Measurements from ENCODE around the gene FBXO8. TPM values are rescaled to one million over a fixed set of nuclear protein-coding genes. Genes with fewer than 3 reads are reported as not detected.
"Not testable (repeated sequence)": the region's sequence is repeated elsewhere in the genome, so short reads cannot be mapped to it uniquely, and the experiment has no call there.

The FBXO8 gene
- total RNA-seq, 3 donors from 2014 or later = 25.1 to 41.2 (median 35.4) TPM

- Histone ChIP-seq H3K9me3 (no peaks in the 10 kb centered on the region), H3K4me3 (no peak overlapping the region), H3K36me3 (ENCODE audit: low read depth) (no peaks in the 10 kb centered on the region), H3K4me1 (ENCODE audit: low read depth) (no peaks in the 10 kb centered on the region)
- TF ChIP-seq CTCF (IDR thresholded peaks at IDR 0.05) = no peak
- no peak for ATAC-seq
- DNase-seq = no peak
- intact Hi-C loops (cut with DNase I, micrococcal nuclease) = no loop called here
Measured at GRCh38 chr4:174303687-174304086, 20.2 kb upstream of the FBXO8 start.

GRCh38 chr4:174295142-174295541 lies 11.7 kb upstream of the FBXO8 start:
- H3K36me3 ChIP-seq (ENCODE audit: low read depth); ATAC-seq; DNase-seq; H3K4me1 ChIP-seq (ENCODE audit: low read depth); H3K4me3 ChIP-seq; intact Hi-C loops (cut with DNase I, micrococcal nuclease): not testable (repeated sequence)
- H3K9me3 ChIP-seq = peaks cover 14% of the 10 kb centered on the region

DNA sequence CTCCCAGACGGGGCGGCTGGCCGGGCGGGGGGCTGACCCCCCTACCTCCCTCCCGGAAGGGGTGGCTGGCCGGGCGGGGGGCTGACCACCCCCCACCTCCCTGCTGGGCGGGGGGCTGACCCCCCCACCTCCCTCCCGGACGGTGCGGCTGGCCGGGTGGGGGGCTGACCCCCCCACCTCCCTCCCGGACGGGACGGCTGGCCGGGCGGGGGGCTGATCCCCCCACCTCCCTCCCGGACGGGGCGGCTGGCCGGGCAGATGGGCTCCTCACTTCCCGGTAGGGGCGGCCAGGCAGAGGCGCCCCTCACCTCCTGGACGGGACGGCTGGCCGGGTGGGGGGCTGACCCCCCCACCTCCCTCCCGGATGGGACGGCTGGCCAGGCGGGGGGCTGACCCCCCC lies 11.2 kb upstream of the FBXO8 start:
- intact Hi-C loops (cut with DNase I, micrococcal nuclease); H3K4me1 ChIP-seq (ENCODE audit: low read depth); ATAC-seq; DNase-seq; H3K36me3 ChIP-seq (ENCODE audit: low read depth); H3K4me3 ChIP-seq: not testable (repeated sequence)
- H3K9me3 ChIP-seq = peaks cover 14% of the 10 kb centered on the region

GRCh38 chr4:174292473-174292872 lies 9.0 kb upstream of the FBXO8 start:
- no peak overlapping the region for H3K4me3 ChIP-seq
- no peak for TF ChIP-seq CTCF (IDR thresholded peaks at IDR 0.05)
- H3K4me1 ChIP-seq (ENCODE audit: low read depth) = no peaks in the 10 kb centered on the region
- DNase-seq (no peak), ATAC-seq (no peak)
- intact Hi-C loops (cut with DNase I, micrococcal nuclease) = no loop called here
- peaks cover 14% of the 10 kb centered on the region for H3K9me3 ChIP-seq
- no peaks in the 10 kb centered on the region for H3K36me3 ChIP-seq (ENCODE audit: low read depth)

GRCh38 chr4:174286870-174287269 lies 3.4 kb upstream of the FBXO8 start:
- ATAC-seq (no peak), DNase-seq (no peak)
- no peak for TF ChIP-seq CTCF (IDR thresholded peaks at IDR 0.05)
- intact Hi-C loops (cut with DNase I, micrococcal nuclease) = no loop called here
- Histone ChIP-seq H3K4me1 (ENCODE audit: low read depth) (peaks cover 7% of the 10 kb centered on the region), H3K9me3 (peaks cover 2% of the 10 kb centered on the region), H3K4me3 (no peak overlapping the region), H3K36me3 (ENCODE audit: low read depth) (no peaks in the 10 kb centered on the region)

GRCh38 chr4:174284487-174284886 lies 1.0 kb upstream of the FBXO8 start:
- DNase-seq (peak in 1 of 3 donors; percentile 24), ATAC-seq (no peak)
- H3K36me3 ChIP-seq (ENCODE audit: low read depth) = no peaks in the 10 kb centered on the region
- H3K4me1 ChIP-seq (ENCODE audit: low read depth) = peaks cover 10% of the 10 kb centered on the region
- H3K4me3 ChIP-seq = peak overlapping the region; percentile 75
- no peak for TF ChIP-seq CTCF (IDR thresholded peaks at IDR 0.05)
- H3K9me3 ChIP-seq = no peaks in the 10 kb centered on the region
- intact Hi-C loops (cut with DNase I, micrococcal nuclease) = no loop called here

DNA sequence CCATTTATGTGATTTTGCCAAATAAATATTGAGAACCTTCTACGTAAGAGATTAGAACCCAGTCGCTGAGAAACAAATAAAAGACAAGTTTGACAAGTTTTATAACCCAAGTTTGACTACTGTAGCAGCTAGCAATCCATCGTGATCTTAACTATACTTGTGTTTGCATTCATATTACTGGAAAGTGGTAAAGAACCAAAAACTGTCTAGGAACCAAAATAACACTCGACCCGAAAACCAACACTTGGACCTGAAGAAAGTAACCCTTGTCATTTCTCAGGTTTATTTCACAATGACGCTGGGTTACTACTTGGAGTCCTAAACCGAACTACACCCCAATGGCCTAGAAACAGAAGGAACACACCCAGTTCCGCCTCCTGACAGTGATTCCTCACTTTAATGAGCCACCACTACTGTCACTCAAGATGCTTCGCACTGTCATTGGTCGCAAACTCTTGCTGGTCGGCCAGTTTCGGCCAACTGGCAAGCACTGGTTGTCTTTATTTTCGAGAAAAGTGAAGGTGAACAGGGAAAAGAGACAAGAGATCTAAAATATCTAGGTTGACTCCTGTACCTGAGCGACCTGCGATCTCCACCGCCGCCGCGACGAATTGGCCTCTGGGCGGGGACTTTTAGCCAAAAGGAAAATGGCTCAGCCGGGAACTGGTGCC lies 496 bp downstream of the FBXO8 start:
- ATAC-seq (peak; percentile 97), DNase-seq (peak; percentile 76 to 90 (median 80))
- no peaks in the 10 kb centered on the region for H3K36me3 ChIP-seq (ENCODE audit: low read depth)
- TF ChIP-seq CTCF (IDR thresholded peaks at IDR 0.05) = no peak
- no peaks in the 10 kb centered on the region for H3K9me3 ChIP-seq
- peak overlapping the region; percentile 75 for H3K4me3 ChIP-seq
- H3K4me1 ChIP-seq (ENCODE audit: low read depth) = peaks cover 10% of the 10 kb centered on the region
- intact Hi-C loops (cut with DNase I, micrococcal nuclease) = no loop called here
